A549 (cell line): ENCODE results near the gene LZTFL1.

Source experiments
- CHD2 ChIP-seq: fragments of 150-350 bp; IDR thresholded peaks from 2 replicates; pipeline ENCODE4 v1.6.1; 2014; ENCODE audit warnings: low read length; ENCODE audit not compliant: partially characterized antibody
- CTCF ChIP-seq: fragments of >200 bp; sonication (Bioruptor Twin); formaldehyde crosslinking; IDR thresholded peaks from 3 replicates; pipeline ENCODE4 v1.5.1; 2016
- ELK1 ChIP-seq: fragments of 150-350 bp; IDR thresholded peaks from 2 replicates; pipeline ENCODE4 v1.6.1; 2014; ENCODE audit warnings: low read depth, mild to moderate bottlenecking, low read length
- EP300 ChIP-seq, 2 experiments: fragments of >200 bp; sonication (Bioruptor Twin); formaldehyde crosslinking; IDR thresholded peaks; 2 replicates in 1 of 2; 3 replicates in 1 of 2; pipeline ENCODE4 v1.6.1; 2016 to 2017
- JUN ChIP-seq, 2 experiments: fragments of >200 bp; sonication (Bioruptor Twin); formaldehyde crosslinking; IDR thresholded peaks; 2 replicates in 1 of 2; 3 replicates in 1 of 2; pipeline ENCODE4 v1.6.1; 2016 to 2017
- MAX ChIP-seq: IDR thresholded peaks from 2 replicates; pipeline ENCODE4 v1.6.1; 2012
- MYC ChIP-seq: IDR thresholded peaks from 2 replicates; pipeline ENCODE4 v1.6.1; 2012; ENCODE audit warnings: mild to moderate bottlenecking, inconsistent platforms, low read length, improper control_type of control experiment, borderline replicate concordance
- POLR2A ChIP-seq: IDR thresholded peaks from 2 replicates; pipeline ENCODE4 v1.6.1; 2012; ENCODE audit warnings: mild to moderate bottlenecking, low read length
- POLR2AphosphoS2 ChIP-seq: conservative IDR thresholded peaks from 2 replicates; pipeline ENCODE4 v1.6.1; 2012; ENCODE audit warnings: low read length, improper control_type of control experiment, inconsistent platforms
- RAD21 ChIP-seq, 2 experiments: fragments of >200 bp in 1 of 2; sonication (Bioruptor Twin) in 1 of 2; formaldehyde crosslinking in 1 of 2; IDR thresholded peaks in 1 of 2; conservative IDR thresholded peaks in 1 of 2; 2 replicates in 1 of 2; 3 replicates in 1 of 2; pipeline ENCODE4 v1.6.1; 2012 to 2018; ENCODE audit warnings: inconsistent platforms in 1 of 2
- REST ChIP-seq: fragments of 200-600 bp; sonication (generic); IDR thresholded peaks from 2 replicates; pipeline ENCODE4 v1.6.1; 2016; ENCODE audit warnings: antibody characterized with exemption, mild to moderate bottlenecking, moderate library complexity
- USF2 ChIP-seq: fragments of 450-650 bp; IDR thresholded peaks from 2 replicates; pipeline ENCODE4 v1.6.1; 2014; ENCODE audit warnings: antibody characterized with exemption

- TF ChIP-seq CTCF (no peak), MYC (no peak), ELK1 (no peak), RAD21 (conservative IDR thresholded peaks at IDR 0.05 in 1 of 2, IDR thresholded peaks at IDR 0.05 in 1 of 2) (no peak), MAX (no peak), EP300 (IDR thresholded peaks at IDR 0.05) (no peak), REST (no peak), POLR2AphosphoS2 (no peak), CHD2 (no peak), POLR2A (no peak), JUN (IDR thresholded peaks at IDR 0.05) (no peak), USF2 (no peak)
Observed at GRCh38 chr3:45799586-45799985, 42.3 kb downstream of the LZTFL1 start.
